SK-N-SH (cell line): ENCODE data around the gene KRT74.

Experiments
- ELF1 ChIP-seq: IDR thresholded peaks from 2 replicates; pipeline ENCODE4 v1.4.0; 2012
- EP300 ChIP-seq, 2 experiments: IDR thresholded peaks; 2 replicates each; pipeline versions ENCODE4 v1.4.0 to v1.6.1; 2012; ENCODE audit warnings: borderline replicate concordance in 1 of 2, low read depth in 1 of 2, low read length in 1 of 2
- FOXM1 ChIP-seq: IDR thresholded peaks from 2 replicates; pipeline ENCODE4 v1.4.0; 2012; ENCODE audit warnings: low read depth, mild to moderate bottlenecking
- NRF1 ChIP-seq: IDR thresholded peaks from 2 replicates; pipeline ENCODE4 v1.6.1; 2012; ENCODE audit warnings: low read depth, mild to moderate bottlenecking, low read length
- POLR2AphosphoS5 ChIP-seq: IDR thresholded peaks from 2 replicates; pipeline ENCODE4 v1.6.1; 2012; ENCODE audit warnings: low read depth, low read length
- RAD21 ChIP-seq: IDR thresholded peaks from 2 replicates; pipeline ENCODE4 v1.6.1; 2012; ENCODE audit warnings: mild to moderate bottlenecking, low read length
- SMC3 ChIP-seq: IDR thresholded peaks from 2 replicates; pipeline ENCODE4 v1.6.1; 2012; ENCODE audit warnings: low read depth, low read length, improper control_type of control experiment
- TF ChIP-seq, protein P1 (sequence below): fragments of 200-600 bp; sonication (generic); IDR thresholded peaks from 2 replicates; pipeline ENCODE4 v1.6.1; 2017; ENCODE audit warnings: antibody characterized with exemption, mild to moderate bottlenecking, moderate library complexity
- TF ChIP-seq, protein P2 (sequence below): fragments of 150-350 bp; IDR thresholded peaks from 2 replicates; pipeline ENCODE4 v1.6.1; 2016; ENCODE audit warnings: mild to moderate bottlenecking, low read depth, low read length
- TF ChIP-seq, protein P3 (sequence below): IDR thresholded peaks from 2 replicates; pipeline ENCODE4; 2012
- TF ChIP-seq, protein P4 (sequence below): IDR thresholded peaks from 2 replicates; pipeline ENCODE4 v1.4.0; 2012; ENCODE audit warnings: low read depth

DNA sequence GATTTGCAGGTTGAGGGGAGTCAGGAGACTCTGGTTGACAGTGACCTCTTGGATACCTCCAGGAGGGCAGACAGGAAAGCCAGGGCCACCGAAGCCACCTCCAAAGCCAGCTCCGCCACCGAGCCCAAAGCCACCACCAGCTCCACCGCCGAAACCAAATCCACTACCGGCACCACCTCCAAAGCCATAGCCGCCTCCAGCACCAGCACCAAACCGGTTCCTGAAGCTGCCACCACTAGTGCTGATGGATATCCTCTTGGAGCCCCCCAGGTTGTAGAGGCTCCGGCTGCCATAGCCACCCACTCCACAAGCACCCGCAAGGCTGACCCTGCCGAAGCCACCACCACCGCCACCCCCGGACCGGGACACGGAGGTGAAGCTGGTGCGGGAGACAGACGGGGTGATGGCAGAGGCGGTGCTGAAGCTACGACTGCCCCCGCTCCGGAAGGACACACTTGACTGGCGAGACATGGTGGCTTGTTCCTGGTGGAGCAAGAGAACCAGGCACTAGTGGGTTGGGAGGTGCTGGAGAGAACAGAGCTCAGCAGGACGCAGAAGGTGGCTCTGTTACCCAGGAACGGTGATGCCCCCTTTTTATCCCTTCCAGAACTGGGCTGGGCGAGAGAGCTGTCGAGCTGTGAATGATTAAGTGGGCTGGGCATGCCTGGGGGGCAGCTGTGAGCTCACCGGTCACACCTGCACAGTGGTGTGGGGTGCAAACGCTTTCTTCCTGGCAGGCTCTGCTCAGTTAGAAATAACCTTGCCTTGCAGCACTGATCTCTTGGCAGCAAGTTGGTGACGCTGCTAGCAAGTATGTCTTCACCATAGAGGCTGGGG lies 53.6 kb downstream of the KRT74 start, which contains the start of gene KRT5:
- TF ChIP-seq EP300 (IDR thresholded peaks at IDR 0.05; ENCODE audit: borderline replicate concordance in 1 of 2, low read depth in 1 of 2, low read length in 1 of 2) (no peak), SMC3 (no peak), ELF1 (no peak), FOXM1 (no peak), POLR2AphosphoS5 (no peak), RAD21 (no peak), NRF1 (no peak)
- TF ChIP-seq, protein P1, sequence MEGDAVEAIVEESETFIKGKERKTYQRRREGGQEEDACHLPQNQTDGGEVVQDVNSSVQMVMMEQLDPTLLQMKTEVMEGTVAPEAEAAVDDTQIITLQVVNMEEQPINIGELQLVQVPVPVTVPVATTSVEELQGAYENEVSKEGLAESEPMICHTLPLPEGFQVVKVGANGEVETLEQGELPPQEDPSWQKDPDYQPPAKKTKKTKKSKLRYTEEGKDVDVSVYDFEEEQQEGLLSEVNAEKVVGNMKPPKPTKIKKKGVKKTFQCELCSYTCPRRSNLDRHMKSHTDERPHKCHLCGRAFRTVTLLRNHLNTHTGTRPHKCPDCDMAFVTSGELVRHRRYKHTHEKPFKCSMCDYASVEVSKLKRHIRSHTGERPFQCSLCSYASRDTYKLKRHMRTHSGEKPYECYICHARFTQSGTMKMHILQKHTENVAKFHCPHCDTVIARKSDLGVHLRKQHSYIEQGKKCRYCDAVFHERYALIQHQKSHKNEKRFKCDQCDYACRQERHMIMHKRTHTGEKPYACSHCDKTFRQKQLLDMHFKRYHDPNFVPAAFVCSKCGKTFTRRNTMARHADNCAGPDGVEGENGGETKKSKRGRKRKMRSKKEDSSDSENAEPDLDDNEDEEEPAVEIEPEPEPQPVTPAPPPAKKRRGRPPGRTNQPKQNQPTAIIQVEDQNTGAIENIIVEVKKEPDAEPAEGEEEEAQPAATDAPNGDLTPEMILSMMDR: no peak
- TF ChIP-seq, protein P2, sequence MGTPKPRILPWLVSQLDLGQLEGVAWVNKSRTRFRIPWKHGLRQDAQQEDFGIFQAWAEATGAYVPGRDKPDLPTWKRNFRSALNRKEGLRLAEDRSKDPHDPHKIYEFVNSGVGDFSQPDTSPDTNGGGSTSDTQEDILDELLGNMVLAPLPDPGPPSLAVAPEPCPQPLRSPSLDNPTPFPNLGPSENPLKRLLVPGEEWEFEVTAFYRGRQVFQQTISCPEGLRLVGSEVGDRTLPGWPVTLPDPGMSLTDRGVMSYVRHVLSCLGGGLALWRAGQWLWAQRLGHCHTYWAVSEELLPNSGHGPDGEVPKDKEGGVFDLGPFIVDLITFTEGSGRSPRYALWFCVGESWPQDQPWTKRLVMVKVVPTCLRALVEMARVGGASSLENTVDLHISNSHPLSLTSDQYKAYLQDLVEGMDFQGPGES: no peak
- TF ChIP-seq, protein P3, sequence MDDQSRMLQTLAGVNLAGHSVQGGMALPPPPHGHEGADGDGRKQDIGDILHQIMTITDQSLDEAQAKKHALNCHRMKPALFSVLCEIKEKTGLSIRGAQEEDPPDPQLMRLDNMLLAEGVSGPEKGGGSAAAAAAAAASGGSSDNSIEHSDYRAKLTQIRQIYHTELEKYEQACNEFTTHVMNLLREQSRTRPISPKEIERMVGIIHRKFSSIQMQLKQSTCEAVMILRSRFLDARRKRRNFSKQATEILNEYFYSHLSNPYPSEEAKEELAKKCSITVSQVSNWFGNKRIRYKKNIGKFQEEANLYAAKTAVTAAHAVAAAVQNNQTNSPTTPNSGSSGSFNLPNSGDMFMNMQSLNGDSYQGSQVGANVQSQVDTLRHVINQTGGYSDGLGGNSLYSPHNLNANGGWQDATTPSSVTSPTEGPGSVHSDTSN: no peak
- TF ChIP-seq, protein P4, sequence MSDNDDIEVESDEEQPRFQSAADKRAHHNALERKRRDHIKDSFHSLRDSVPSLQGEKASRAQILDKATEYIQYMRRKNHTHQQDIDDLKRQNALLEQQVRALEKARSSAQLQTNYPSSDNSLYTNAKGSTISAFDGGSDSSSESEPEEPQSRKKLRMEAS: no peak
